Measurements from ENCODE around the gene POM121C. TPM values are rescaled to one million over a fixed set of nuclear protein-coding genes. Genes with fewer than 3 reads are reported as not detected.
A peak's percentile ranks its signal among the peaks of the same experiment; 100 is the strongest.
"Not testable (repeated sequence)": the region's sequence is repeated elsewhere in the genome, so short reads cannot be mapped to it uniquely, and the experiment has no call there.

POM121C gene
- 10 to 100 TPM; 31.3 to 55.4 TPM for total RNA-seq

- not testable (repeated sequence) for H3K36me3 ChIP-seq; H3K4me1 ChIP-seq (ENCODE audit: control insufficient read depth in 1 of 2, low read depth in 2 of 2); H3K27me3 ChIP-seq (replicated peaks; ENCODE audit: insufficient read depth); H3K9me3 ChIP-seq
- DNase-seq (ENCODE audit: low spot score), result peak; percentile 82
- peak within 1 kb of the TSS; percentile 87 for H3K27ac ChIP-seq
- peak; percentile 79 for ATAC-seq (ENCODE audit: insufficient number of reproducible peaks, low FRiP score, low read depth)
- H3K4me3 ChIP-seq, result peak within 1 kb of the TSS; percentile 98
Measured at GRCh38 chr7:75485979-75486643, at the start of gene POM121C. Gene POM121C, minus strand, starts transcription at chr7:75486299. Its CDS starts 44,803 bp downstream, at chr7:75441496.

- Histone ChIP-seq H3K27ac (no peak overlapping the region), H3K9me3 (no peaks in the 10 kb centered on the region), H3K4me1 (ENCODE audit: control insufficient read depth in 1 of 2, low read depth in 2 of 2) (no peaks in the 10 kb centered on the region), H3K27me3 (replicated peaks; ENCODE audit: insufficient read depth) (no peaks in the 10 kb centered on the region), H3K36me3 (peaks cover 37% of the 10 kb centered on the region), H3K4me3 (no peak overlapping the region)
- no peak for DNase-seq (ENCODE audit: low spot score)
- TF ChIP-seq CTCF (IDR thresholded peaks at IDR 0.05), result no peak
- ATAC-seq (ENCODE audit: insufficient number of reproducible peaks, low FRiP score, low read depth), result no peak
Measured at GRCh38 chr7:75534727-75535307, 48.7 kb upstream of the POM121C start.

- TF ChIP-seq CTCF (IDR thresholded peaks at IDR 0.05), result no peak
Measured at GRCh38 chr7:75533926-75534325, 47.8 kb upstream of the POM121C start.

GRCh38 chr7:75532639-75533038, 46.5 kb upstream of the POM121C start:
- DNase-seq (ENCODE audit: low spot score) (no peak), ATAC-seq (ENCODE audit: insufficient number of reproducible peaks, low FRiP score, low read depth) (no peak)
- H3K4me3 ChIP-seq, result no peak overlapping the region
- no peak overlapping the region for H3K27ac ChIP-seq
- no peaks in the 10 kb centered on the region for H3K27me3 ChIP-seq (replicated peaks; ENCODE audit: insufficient read depth)
- H3K9me3 ChIP-seq, result no peaks in the 10 kb centered on the region
- no peak for TF ChIP-seq CTCF (IDR thresholded peaks at IDR 0.05)
- H3K36me3 ChIP-seq, result peaks cover 20% of the 10 kb centered on the region
- H3K4me1 ChIP-seq (ENCODE audit: control insufficient read depth in 1 of 2, low read depth in 2 of 2), result no peaks in the 10 kb centered on the region

More at GRCh38 chr7:75533926-75534325, 47.8 kb upstream of the POM121C start:
- no peak overlapping the region for H3K4me3 ChIP-seq
- no peak for DNase-seq (ENCODE audit: low spot score)
- H3K27me3 ChIP-seq (replicated peaks; ENCODE audit: insufficient read depth), result no peaks in the 10 kb centered on the region
- H3K36me3 ChIP-seq, result peaks cover 28% of the 10 kb centered on the region
- H3K27ac ChIP-seq, result no peak overlapping the region
- no peaks in the 10 kb centered on the region for H3K9me3 ChIP-seq
- no peak for ATAC-seq (ENCODE audit: insufficient number of reproducible peaks, low FRiP score, low read depth)
- no peaks in the 10 kb centered on the region for H3K4me1 ChIP-seq (ENCODE audit: control insufficient read depth in 1 of 2, low read depth in 2 of 2)

- Histone ChIP-seq H3K27me3 (replicated peaks; ENCODE audit: insufficient read depth) (no peaks in the 10 kb centered on the region), H3K4me3 (no peak overlapping the region), H3K36me3 (peaks cover 7% of the 10 kb centered on the region), H3K4me1 (ENCODE audit: control insufficient read depth in 1 of 2, low read depth in 2 of 2) (peaks cover 5 to 10% of the 10 kb centered on the region in 2 donors), H3K9me3 (no peaks in the 10 kb centered on the region), H3K27ac (no peak overlapping the region)
- no peak for TF ChIP-seq CTCF (IDR thresholded peaks at IDR 0.05)
- DNase-seq (ENCODE audit: low spot score) (no peak), ATAC-seq (ENCODE audit: insufficient number of reproducible peaks, low FRiP score, low read depth) (no peak)
Measured at GRCh38 chr7:75531359-75531821, 45.3 kb upstream of the POM121C start.

GRCh38 chr7:75527224-75527722, 41.2 kb upstream of the POM121C start:
- not testable (repeated sequence) for DNase-seq (ENCODE audit: low spot score); ATAC-seq (ENCODE audit: insufficient number of reproducible peaks, low FRiP score, low read depth)

GRCh38 chr7:75521727-75522126, 35.6 kb upstream of the POM121C start:
- not testable (repeated sequence) for H3K27me3 ChIP-seq (replicated peaks; ENCODE audit: insufficient read depth); ATAC-seq (ENCODE audit: insufficient number of reproducible peaks, low FRiP score, low read depth); H3K4me3 ChIP-seq; DNase-seq (ENCODE audit: low spot score); H3K9me3 ChIP-seq; H3K27ac ChIP-seq
- Histone ChIP-seq H3K36me3 (peaks cover 23% of the 10 kb centered on the region), H3K4me1 (ENCODE audit: control insufficient read depth in 1 of 2, low read depth in 2 of 2) (peaks cover 5 to 15% of the 10 kb centered on the region in 2 donors)

More at GRCh38 chr7:75527224-75527722, 41.2 kb upstream of the POM121C start:
- peaks cover 21% of the 10 kb centered on the region for H3K36me3 ChIP-seq
- H3K27me3 ChIP-seq (replicated peaks; ENCODE audit: insufficient read depth); H3K9me3 ChIP-seq: not testable (repeated sequence)
- peak overlapping the region; percentile 99 for H3K4me3 ChIP-seq
- peaks cover 7 to 18% of the 10 kb centered on the region in 2 donors for H3K4me1 ChIP-seq (ENCODE audit: control insufficient read depth in 1 of 2, low read depth in 2 of 2)
- peak overlapping the region; percentile 82 for H3K27ac ChIP-seq

GRCh38 chr7:75518842-75519241, 32.7 kb upstream of the POM121C start:
- not testable (repeated sequence) for H3K9me3 ChIP-seq; DNase-seq (ENCODE audit: low spot score); H3K36me3 ChIP-seq; H3K4me1 ChIP-seq (ENCODE audit: control insufficient read depth in 1 of 2, low read depth in 2 of 2); H3K4me3 ChIP-seq; H3K27ac ChIP-seq; H3K27me3 ChIP-seq (replicated peaks; ENCODE audit: insufficient read depth); ATAC-seq (ENCODE audit: insufficient number of reproducible peaks, low FRiP score, low read depth)
